ENCODE data around the gene NCF2. TPM values are rescaled to one million over a fixed set of nuclear protein-coding genes. Genes with fewer than 3 reads are reported as not detected.
"Not testable (repeated sequence)": the region's sequence is repeated elsewhere in the genome, so short reads cannot be mapped to it uniquely, and the experiment has no call there.

Gene NCF2
- total RNA-seq, 6 experiments from 2014 or later: 0.61 to 2.8 (median 1.5) TPM

- H3K4me3 Mint-ChIP-seq: no peak overlapping the region
- peaks cover 26% of the 10 kb centered on the region for H3K4me1 Mint-ChIP-seq (ENCODE audit: low read depth)
- no peak overlapping the region for H3K27ac Mint-ChIP-seq
- DNase-seq: no peak
- peaks cover 16% of the 10 kb centered on the region for H3K36me3 Mint-ChIP-seq (ENCODE audit: low read depth)
- no peak for TF ChIP-seq CTCF (IDR thresholded peaks at IDR 0.05)
- H3K9me3 Mint-ChIP-seq: no peaks in the 10 kb centered on the region
- peaks cover 2% of the 10 kb centered on the region for H3K27me3 Mint-ChIP-seq (ENCODE audit: insufficient read depth)
Observed at GRCh38 chr1:183620311-183620710, 30.1 kb upstream of the NCF2 start.

GRCh38 chr1:183619781-183620180 is 29.5 kb upstream of the NCF2 start:
- peaks cover 2% of the 10 kb centered on the region for H3K27me3 Mint-ChIP-seq (ENCODE audit: insufficient read depth)
- peaks cover 11% of the 10 kb centered on the region for H3K36me3 Mint-ChIP-seq (ENCODE audit: low read depth)
- H3K4me3 Mint-ChIP-seq: no peak overlapping the region
- DNase-seq: no peak
- no peaks in the 10 kb centered on the region for H3K9me3 Mint-ChIP-seq
- H3K4me1 Mint-ChIP-seq (ENCODE audit: low read depth): peaks cover 21% of the 10 kb centered on the region
- no peak for TF ChIP-seq CTCF (IDR thresholded peaks at IDR 0.05)
- no peak overlapping the region for H3K27ac Mint-ChIP-seq

- H3K4me3 Mint-ChIP-seq; H3K27me3 Mint-ChIP-seq (ENCODE audit: insufficient read depth); H3K27ac Mint-ChIP-seq; H3K9me3 Mint-ChIP-seq; H3K36me3 Mint-ChIP-seq (ENCODE audit: low read depth); DNase-seq: not testable (repeated sequence)
- H3K4me1 Mint-ChIP-seq (ENCODE audit: low read depth): peaks cover 14% of the 10 kb centered on the region
Observed at GRCh38 chr1:183618202-183618601, 27.9 kb upstream of the NCF2 start.

GRCh38 chr1:183612975-183613374 is 22.7 kb upstream of the NCF2 start:
- not testable (repeated sequence) for H3K4me3 Mint-ChIP-seq; H3K27ac Mint-ChIP-seq; H3K27me3 Mint-ChIP-seq (ENCODE audit: insufficient read depth); DNase-seq; H3K36me3 Mint-ChIP-seq (ENCODE audit: low read depth); H3K9me3 Mint-ChIP-seq
- peaks cover 38% of the 10 kb centered on the region for H3K4me1 Mint-ChIP-seq (ENCODE audit: low read depth)

- no peaks in the 10 kb centered on the region for H3K9me3 Mint-ChIP-seq
- no peak overlapping the region for H3K27ac Mint-ChIP-seq
- no peak overlapping the region for H3K4me3 Mint-ChIP-seq
- DNase-seq: no peak
- no peak for TF ChIP-seq CTCF (IDR thresholded peaks at IDR 0.05)
- H3K4me1 Mint-ChIP-seq (ENCODE audit: low read depth): peaks cover 41% of the 10 kb centered on the region
- peaks cover 2% of the 10 kb centered on the region for H3K27me3 Mint-ChIP-seq (ENCODE audit: insufficient read depth)
- no peaks in the 10 kb centered on the region for H3K36me3 Mint-ChIP-seq (ENCODE audit: low read depth)
Observed at GRCh38 chr1:183612407-183612806, 22.1 kb upstream of the NCF2 start.

GRCh38 chr1:183611021-183611420 is 20.8 kb upstream of the NCF2 start:
- no peak for TF ChIP-seq CTCF (IDR thresholded peaks at IDR 0.05)
- no peaks in the 10 kb centered on the region for H3K9me3 Mint-ChIP-seq
- H3K4me1 Mint-ChIP-seq (ENCODE audit: low read depth): peaks cover 48% of the 10 kb centered on the region
- peak overlapping the region; percentile 95; the same call in 1 of the 2 replicates for H3K27ac Mint-ChIP-seq
- no peaks in the 10 kb centered on the region for H3K36me3 Mint-ChIP-seq (ENCODE audit: low read depth)
- H3K27me3 Mint-ChIP-seq (ENCODE audit: insufficient read depth): no peaks in the 10 kb centered on the region; the same call in 1 of the 2 replicates
- no peak for DNase-seq
- H3K4me3 Mint-ChIP-seq: no peak overlapping the region

Measured in HFFc6 (cell line).